Measurements from ENCODE around the gene WBP4.
A peak's percentile ranks its signal among the peaks of the same experiment; 100 is the strongest.

The WBP4 gene, protein sequence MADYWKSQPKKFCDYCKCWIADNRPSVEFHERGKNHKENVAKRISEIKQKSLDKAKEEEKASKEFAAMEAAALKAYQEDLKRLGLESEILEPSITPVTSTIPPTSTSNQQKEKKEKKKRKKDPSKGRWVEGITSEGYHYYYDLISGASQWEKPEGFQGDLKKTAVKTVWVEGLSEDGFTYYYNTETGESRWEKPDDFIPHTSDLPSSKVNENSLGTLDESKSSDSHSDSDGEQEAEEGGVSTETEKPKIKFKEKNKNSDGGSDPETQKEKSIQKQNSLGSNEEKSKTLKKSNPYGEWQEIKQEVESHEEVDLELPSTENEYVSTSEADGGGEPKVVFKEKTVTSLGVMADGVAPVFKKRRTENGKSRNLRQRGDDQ

DNA sequence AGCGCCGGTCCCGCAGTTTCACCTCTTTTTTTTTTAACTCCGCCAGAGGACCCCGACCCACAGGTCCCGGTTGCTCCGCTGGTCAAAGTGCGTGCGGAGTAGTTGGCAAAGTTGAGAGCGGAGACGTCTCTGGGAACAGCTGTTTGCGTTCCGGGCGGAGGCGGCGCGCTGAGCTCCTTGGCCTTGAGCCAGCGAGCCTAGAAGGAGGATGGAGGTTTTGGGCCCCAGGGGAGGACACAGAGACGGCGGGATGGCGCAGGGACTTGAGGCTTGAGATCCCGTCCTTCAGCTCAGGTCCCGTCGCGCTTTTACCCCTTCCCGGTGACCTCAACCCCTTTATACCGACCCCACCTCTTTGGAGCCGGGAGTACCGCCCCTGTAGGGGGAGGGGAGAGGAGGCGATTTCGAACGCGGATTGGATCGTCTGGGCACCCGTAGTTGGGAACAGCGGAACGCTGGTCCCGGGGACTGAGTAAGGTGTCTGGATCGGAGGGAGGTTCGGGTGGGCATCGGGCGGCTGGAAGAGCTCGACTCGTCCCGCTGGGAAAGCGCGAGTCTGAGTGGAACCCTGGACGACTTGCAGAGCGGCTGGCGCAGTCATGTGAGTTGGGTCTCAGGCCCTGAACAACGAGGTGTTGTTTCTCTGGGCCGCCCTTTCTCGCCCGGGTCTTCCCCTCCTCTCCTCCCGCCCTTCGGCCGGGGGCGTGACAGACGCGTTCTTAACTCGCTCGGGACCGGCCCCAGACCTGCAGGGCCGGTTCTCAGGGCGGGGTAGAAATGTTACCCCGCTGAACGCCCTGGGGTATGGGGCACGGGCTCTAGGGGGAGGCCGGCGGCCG lies at the start of gene WBP4:
WBP4 (plus strand) TSS at position 435 of the 839 bp plus-strand sequence; CDS start at position 600, 165 bp downstream.
- peak; percentile 87 for DNase-seq (ENCODE audit: extremely low read depth, low read depth)
- TF ChIP-seq, protein P1, sequence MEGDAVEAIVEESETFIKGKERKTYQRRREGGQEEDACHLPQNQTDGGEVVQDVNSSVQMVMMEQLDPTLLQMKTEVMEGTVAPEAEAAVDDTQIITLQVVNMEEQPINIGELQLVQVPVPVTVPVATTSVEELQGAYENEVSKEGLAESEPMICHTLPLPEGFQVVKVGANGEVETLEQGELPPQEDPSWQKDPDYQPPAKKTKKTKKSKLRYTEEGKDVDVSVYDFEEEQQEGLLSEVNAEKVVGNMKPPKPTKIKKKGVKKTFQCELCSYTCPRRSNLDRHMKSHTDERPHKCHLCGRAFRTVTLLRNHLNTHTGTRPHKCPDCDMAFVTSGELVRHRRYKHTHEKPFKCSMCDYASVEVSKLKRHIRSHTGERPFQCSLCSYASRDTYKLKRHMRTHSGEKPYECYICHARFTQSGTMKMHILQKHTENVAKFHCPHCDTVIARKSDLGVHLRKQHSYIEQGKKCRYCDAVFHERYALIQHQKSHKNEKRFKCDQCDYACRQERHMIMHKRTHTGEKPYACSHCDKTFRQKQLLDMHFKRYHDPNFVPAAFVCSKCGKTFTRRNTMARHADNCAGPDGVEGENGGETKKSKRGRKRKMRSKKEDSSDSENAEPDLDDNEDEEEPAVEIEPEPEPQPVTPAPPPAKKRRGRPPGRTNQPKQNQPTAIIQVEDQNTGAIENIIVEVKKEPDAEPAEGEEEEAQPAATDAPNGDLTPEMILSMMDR (IDR thresholded peaks at IDR 0.05; ENCODE audit: low read depth, low read length) = peak; percentile 16

DNA sequence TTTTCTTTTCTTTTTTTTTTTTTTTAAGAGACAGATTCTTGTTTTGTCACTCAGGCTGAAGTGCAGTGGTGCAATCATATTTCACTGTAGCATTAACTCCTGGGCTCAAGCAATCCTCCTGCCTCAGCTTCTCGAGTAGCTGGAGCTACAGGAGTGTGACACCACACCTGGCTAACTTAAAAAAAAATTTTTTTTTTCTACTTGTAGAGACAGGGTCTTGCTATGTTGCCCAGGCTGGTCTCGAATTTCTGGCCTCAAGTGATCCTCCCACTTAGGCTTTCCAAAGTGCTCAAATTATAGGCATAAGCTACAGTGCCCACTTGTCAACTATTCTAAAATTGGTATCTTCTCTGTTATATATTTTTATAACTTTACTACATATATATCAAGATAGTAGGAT lies 48.8 kb upstream of the WBP4 start:
- no peak for DNase-seq (ENCODE audit: extremely low read depth, low read depth)
- TF ChIP-seq, protein P1 (IDR thresholded peaks at IDR 0.05; ENCODE audit: low read depth, low read length) = no peak

DNA sequence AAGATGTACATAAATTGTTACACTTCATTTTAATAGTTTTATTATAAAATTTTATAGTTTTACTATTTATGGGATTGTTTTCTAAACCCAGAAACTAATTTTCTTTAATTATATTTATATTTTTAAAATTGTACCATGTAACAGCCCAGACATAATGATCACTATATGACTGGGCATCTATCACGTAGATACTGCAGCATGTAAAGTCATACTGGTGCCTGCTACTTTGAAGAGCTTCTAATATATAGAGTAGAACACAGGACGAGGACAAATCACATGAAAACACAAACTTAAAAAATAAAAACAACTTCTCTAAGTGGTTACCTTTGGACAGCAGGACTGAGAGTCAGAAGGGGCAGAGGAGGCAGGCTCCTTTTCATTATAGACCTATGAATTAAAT lies 47.5 kb upstream of the WBP4 start:
- TF ChIP-seq, protein P1 (IDR thresholded peaks at IDR 0.05; ENCODE audit: low read depth, low read length) = no peak
- DNase-seq (ENCODE audit: extremely low read depth, low read depth) = no peak

DNA sequence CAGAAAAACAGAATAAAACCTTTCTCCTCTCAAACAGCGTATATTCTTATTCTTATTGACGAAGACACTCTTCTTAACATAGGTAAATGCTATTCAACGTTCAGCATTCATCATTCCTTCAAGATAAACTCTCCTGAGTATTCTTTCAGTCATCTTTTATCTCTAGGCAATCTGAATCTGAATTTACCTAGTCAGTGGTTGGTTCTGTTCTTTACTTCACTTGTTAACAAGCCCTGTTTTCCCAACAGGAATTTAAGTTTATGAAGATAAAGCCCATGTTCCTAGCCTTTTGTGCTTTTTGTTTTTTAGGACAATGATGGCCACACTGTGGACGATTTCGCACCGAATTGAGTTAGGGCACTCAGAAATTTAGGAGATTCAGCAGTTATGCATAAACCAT lies 45.4 kb upstream of the WBP4 start:
- TF ChIP-seq, protein P1 (IDR thresholded peaks at IDR 0.05; ENCODE audit: low read depth, low read length) = no peak
- no peak for DNase-seq (ENCODE audit: extremely low read depth, low read depth)

DNA sequence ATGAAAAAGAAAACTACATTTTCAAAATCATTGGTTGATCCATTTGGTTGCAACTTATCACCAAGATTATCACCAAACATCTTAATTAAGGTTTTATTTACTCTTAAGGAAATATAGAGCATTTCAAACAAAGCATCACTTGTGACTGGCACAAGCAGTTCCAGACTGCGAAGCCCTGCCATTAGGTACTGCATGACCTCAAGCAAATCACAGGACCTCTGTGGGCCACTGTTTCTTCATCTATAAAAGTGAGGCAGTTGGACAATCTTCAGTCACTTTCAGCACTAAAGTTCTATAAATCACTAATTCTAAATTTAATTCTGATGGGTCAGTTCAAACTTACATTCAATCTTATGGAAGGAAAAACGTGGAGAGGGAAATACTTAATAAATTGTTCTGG lies 44.1 kb upstream of the WBP4 start:
- no peak for DNase-seq (ENCODE audit: extremely low read depth, low read depth)
- TF ChIP-seq, protein P1 (IDR thresholded peaks at IDR 0.05; ENCODE audit: low read depth, low read length) = no peak

DNA sequence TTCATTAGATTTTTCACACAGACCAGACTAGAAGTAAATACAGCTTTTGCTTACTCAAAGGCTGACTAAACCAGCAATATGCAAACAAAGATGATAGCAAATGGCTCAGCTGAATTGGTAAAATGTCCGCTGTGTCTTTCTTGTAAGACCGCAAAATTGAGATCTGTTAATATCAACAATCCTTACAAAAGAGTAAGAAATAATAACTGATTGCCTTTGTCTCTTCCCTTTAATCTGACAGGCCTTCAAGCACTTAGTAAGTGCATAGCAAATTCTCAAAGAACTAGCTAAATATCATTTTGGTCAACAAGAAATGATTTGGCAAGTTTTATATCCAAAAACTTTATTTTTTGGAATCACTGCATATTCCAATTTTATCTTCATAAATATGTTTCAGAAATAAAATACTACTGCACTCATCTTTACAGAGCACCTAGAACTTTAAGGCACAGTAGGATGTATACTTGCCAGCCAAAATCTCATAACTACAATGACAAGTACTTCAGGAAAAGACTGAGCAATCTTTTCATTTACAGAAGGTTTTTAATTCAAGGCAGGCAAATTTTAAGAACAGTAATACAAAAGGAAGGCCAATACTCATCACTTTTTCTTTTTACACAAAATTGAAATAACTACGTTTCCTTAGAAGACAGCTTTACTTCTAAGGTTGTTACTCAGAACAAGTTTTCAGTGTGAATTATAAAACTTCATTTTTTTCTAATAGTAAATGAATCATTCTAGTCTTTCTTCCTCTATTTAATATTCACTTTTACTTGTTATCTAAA lies 43.3 kb upstream of the WBP4 start:
- no peak for DNase-seq (ENCODE audit: extremely low read depth, low read depth)
- TF ChIP-seq, protein P1 (IDR thresholded peaks at IDR 0.05; ENCODE audit: low read depth, low read length) = no peak
